Measurements from ENCODE around the gene PHF19. TPM values are rescaled to one million over a fixed set of nuclear protein-coding genes. Genes with fewer than 3 reads are reported as not detected.
A peak's percentile ranks its signal among the peaks of the same experiment; 100 is the strongest.

Gene PHF19
- total RNA-seq, 1 experiment from 2014 or later: 47.0 TPM

DNA sequence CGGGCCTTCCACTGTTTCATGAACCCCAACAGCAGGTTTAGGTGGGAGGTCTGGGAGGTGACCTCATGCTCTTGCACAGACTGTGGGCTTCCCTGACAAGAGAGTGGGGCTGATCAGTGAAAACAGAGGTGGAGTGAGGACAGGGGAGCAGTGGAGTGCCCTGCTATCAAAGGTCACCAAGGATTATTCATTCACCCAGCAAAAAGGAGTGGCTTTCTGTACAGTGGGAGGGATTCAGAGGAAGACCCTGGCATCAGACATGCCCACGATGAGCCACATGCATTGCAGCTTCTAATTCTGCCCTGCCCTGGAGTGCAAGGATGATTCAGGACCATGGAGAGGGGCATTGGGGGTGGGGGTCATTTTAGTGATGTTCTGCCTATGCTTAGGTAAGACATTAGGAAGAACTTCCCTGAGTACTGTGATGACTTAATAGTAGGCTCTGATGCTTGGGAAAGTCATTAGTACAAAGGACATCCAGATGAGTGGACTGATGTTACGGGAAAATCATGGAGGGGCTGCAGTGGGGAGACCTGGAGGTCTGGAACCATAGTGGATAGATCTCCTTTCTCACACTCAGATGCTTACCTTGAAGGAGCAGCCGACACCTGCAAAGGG, 36.8 kb upstream of the PHF19 start:
- no peak for DNase-seq (ENCODE audit: low spot score)

DNA sequence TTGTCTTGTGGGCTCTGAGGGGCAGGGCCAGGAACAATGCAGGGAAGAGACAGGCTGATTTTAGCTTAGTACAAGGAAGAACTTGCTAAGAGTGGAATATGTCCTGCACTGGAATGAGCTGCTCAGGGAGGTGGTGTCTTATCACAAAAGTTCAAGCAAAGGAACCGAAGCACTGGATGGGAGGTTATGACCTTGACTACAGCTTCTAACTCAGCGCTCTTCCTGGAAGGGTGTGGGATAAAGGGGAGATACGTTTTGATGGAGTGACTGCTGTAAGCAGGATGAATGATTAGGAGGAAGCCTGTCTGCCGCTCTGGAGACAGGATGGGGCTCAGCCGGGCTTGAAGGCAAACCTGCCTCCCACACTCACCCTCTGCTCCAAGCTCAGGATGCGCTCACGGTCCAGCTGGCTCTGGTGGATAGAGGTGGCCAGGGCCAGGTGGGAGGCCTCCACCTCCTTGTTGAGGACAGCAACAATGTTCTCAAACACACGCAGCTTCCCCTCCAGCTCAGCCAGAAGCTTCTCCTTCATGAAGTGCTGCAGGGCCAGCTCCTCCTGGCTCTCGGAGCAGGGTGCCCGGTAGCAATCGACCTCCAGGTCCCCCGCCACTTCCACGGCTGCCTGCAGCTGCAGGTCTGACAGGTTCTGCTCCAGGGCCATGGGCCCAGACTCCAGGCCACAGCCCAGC, 36.1 kb upstream of the PHF19 start:
- DNase-seq (ENCODE audit: low spot score): no peak

DNA sequence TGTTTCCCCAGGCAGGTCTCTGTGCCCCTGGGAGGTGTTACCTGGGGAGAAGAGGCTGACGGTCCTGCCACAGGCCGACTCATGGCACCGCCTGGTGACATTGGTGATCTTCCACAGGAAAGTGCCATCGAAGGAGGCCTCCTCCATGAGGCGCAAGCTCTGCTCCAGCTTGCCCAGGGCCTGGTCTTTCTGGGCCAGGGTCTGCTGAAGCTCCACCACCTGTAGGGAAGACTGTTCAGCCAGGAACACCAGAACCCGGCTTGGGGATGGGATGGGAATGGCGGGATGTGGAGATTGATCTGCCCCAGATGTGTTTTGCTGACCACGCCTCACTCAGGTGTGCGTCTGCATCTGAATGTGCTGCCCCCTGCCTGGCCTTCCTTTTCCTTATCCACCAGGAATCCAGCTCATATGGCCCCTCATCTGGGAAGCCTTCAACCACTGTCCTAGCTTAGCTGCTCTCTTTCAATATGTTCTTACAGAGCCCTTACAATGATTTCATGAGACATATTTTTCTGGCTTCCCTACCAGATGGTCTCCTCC, 34.4 kb upstream of the PHF19 start:
- no peak for DNase-seq (ENCODE audit: low spot score)

DNA sequence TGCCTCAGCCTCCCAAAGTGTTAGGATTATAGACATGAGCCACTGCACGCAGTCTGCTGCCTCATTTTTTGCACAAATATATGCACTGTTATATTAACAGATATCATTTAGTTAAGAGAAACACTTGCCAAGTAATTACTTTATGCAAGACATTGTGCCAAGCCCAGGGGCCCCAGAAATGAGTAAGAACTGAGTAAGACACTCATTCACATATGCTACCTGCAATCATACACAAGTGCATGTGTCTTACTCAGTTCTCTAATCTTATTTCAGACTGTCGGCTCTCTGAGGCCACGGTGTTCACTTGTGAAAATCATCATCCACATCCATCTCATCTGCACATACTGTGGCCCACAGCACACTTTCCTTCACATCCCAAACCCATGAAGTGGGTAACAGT, 33.7 kb upstream of the PHF19 start:
- no peak for DNase-seq (ENCODE audit: low spot score)

DNA sequence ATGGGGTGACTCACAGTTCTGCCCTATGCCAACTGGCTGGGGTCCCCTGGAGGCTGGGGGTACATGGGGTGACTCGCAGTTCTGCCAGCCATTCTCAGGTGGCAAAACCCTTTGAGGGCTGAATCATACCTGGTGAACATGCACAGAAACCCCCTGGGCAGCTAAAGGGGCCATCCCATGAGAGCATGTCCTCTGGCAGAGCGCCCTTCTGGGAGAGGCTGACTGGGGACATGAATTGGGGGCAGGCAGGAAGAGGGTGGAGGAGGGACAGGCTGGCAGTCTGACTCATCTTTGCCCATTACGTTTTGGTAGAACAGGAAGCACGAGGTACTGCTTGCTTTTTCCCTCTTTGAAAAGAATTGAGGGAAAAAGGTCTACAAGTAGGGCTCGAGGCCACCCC, 32.9 kb upstream of the PHF19 start:
- DNase-seq (ENCODE audit: low spot score): peak; percentile 89

DNA sequence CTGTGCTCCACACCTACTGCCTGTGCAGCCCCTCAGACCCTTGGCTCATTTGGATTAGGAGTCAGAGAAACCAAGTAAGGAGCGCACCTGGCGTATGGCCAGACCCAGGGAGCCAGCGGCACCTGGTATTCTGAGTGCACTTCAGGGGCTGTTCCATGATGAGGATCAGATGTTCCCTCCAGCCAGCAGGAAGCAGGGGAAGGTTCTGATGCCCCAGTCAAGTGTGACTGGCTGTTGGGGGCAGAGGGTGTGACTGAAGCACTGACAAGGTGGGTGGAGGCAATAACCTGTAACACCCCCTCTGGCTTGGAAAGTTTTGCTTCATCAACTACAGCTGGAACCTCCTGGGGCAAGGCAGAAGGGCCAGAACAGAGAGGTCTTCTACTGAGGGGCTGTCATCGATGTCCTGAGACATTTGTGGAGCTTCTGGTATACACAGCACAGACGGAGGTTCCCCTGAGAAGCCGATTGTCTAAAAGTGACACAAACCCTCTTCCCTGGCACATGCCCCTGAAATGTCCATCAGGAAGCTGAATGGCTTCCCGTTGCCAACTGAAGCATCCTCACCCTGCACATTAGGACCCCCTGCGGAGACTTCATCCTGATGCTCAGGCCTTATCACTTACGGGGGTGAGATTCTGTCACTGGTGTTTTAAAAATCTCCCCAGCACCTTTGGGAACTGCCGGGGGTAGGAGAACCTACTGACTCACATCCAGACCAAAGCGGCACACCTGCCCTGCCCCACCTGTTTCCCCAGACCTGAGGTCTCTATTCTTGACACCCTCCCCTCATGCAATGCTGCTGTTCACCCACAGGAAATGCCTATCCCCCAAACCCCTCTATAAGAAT, 28.6 kb upstream of the PHF19 start:
- DNase-seq (ENCODE audit: low spot score): no peak

DNA sequence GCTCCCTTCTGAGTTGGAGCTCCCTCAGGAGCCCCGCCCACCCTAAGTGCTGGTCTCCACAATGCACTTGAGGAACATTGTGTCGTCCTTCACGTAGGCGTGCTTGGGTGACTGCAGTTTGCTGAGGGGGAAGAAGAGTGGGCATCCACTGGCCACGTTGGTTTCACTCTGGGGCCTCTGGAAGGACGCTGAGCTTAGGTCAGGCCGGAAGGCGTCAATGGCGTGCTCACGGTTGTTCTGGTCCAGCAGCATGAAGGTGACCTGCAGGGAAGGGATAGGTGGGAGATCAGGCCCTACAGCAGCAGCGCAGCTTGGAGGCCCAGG, 28.0 kb upstream of the PHF19 start:
- DNase-seq (ENCODE audit: low spot score): no peak

DNA sequence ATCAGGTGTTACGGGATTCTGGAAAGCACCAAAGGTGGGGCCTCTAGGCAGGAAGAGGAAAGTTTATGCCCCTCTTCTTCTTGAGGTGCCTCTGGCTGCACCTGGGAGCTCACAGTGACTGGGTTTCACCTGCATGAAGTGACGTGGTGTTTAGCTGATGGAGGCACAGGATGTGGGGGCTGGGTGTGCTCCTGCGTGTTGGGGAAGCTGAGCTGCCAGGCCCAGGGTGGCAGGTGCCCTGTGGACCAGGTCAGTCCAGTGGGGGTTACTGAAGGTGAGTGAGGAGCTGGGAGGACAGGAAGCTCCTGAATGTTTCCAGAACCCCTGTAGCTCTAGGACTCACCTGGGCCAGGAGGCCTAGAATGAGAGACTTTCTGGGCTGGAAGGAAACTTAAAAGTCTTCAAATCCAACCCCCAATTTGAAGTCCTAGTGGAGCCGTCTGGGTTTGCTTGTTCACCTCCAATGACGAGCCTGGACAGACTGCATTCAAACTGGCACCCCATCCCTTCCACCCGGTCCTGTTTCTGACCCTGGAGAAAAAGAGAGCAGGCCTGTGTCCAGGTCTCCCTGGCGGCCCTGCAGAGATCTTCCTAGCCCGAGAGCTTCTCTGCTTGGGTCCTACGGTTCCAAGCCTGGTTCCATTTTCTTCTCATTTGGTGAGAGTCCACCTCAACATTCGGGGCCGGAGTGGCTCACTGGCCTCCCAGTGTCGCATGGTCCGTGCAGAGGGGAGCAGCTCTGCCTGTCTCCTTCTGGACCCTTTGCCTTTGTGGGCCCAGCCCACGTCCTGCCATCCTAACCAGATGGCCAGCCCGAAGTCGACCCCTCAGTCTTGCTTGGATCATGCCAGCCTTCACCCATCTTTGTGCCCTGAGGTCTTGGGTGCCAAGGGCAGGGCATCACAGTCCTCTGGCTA, 27.3 kb upstream of the PHF19 start:
- DNase-seq (ENCODE audit: low spot score): no peak

DNA sequence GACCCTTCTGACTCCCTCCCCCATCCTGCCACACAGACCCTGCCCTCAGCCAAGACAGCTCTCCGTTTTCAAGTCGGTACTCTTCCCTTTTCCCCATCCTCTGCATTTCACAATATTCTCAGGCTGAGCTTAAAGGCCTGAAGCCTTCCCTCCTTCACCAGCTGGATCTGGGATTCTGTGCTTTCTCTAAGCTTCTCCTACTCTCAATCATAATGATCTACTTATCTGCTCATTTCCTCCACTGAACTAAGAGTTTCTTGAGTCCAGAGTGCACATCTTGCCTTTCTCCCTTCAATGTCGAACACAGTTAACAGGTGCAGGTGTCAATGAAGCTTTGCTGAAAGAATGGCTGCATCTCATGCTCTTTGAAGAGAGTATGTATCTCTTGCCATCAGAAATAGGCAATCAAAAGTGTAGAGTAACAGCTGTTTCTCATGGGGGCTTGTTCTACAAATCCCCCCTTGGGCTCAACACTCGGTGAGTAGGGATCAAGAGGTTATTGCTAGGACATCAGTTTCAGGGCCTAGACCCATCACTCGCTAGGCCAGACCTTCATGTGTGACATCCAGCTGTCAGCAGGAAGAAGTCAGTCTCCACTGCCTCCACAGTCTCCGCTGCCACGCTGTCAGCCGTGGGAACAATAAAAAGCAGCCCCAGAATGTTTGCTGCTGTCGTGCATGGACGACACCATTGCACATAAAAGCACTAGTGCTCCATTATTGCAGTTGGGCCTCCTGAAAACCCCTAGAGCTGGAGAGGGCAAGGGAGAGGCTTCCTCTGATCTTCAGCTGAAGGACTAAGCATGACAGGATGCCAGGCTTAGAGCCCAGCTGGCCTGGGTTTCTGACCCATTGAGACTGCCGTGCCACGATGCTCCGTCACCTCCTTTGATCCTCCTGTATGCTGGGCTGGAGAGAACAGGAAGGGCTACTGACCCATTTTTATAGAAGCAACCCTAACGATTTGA, 25.9 kb upstream of the PHF19 start:
- no peak for DNase-seq (ENCODE audit: low spot score)

DNA sequence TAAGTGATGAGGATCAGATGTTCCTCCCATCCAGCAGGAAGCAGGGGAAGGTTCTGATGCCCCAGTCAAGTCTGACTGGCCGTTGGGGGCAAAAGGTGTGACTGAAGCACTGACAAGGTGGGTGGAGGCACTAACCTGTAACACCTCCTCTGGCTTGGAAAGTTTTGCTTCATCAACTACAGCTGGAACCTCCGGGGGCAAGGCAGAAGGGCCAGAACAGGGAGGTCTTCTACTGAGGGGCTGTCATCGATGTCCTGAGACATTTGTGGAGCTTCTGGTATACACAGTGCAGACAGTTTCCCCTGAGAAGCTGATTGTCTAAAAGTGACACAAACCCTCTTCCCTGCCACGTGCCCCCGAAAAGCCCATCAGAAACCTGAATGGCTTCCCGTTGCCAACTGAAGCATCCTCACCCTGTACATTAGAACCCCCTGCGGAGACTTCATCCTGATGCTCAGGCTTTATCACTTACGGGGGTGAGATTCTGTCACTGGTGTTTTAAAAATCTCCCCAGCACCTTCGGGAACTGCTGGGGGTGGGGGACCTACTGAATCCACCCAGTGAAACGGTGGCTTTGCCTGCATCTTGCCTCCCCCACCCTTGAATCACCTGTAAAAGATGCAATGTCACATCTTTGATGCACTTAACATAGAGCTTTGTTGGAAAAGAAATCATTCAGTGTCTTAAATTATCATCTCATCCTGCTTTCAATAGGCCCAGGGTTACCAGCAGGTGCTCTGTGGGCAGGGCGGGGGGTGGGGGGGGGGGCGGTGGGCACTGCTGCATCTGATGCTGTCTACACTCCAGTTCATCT, 25.0 kb upstream of the PHF19 start:
- no peak for DNase-seq (ENCODE audit: low spot score)

DNA sequence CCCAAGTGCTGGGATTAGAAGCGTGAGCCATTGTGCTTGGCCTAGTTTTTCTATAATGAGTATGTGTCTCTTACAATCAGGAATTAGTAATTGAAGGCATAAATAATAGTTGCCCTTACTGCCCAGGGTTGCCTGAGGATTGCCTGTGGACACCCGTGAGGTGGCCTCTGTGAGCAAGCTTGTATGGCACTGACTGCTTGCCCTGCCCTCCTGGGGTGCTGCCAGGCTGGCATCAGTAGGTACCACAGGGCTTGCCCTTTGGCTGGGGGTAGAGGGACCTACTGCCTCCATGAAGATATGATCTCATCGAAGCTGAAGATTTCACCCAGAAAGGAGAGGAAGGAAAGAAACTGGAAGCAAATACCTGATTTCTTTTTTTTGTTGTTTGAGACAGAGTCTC, 23.8 kb upstream of the PHF19 start:
- DNase-seq (ENCODE audit: low spot score): no peak

DNA sequence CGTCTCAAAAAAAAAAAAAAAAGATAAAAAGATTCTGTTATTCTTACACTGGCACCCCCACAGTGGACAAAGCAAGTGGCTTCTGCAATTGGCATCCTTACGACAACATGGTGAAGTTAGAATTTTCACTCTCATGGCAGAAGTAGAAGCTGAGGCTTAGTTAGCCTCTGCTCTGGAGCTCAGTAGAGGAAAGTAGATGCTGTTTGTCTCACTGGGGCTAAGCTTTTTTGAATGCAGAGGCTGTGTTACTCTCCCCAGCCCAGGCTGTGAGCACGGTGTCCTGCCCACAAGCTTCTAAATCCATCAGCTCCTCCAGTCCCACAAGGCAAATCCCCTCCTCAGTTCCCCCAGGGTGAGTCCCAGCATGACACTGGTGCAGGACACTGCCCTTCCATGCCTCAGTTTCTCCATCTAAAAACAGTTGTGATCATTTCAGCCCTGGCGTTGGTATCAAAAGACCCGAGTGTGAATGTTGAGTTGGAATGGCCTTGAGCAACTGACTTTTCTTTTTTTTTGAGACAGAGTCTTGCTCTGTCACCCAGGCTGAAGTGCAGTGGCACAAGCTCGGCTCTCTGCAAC, 22.6 kb upstream of the PHF19 start:
- no peak for DNase-seq (ENCODE audit: low spot score)

DNA sequence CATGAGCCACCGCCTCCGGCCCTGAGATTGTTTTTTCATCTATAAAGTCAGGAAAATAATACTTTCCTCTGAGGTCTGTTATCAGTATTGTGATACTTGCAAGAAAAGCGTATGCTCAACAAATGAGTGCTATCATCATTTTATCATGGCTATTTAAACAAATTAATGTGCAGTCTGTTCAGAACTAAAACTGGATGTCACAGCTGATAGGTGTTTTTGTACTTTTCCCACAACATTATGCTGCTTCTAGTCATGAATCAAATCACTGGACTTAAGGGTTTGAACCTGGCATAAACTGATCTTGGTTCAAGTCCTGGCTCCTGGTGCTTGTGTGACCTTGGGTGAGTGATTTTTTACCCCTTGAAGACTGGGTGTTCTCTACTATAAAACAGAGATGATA, 21.4 kb upstream of the PHF19 start:
- DNase-seq (ENCODE audit: low spot score): no peak

DNA sequence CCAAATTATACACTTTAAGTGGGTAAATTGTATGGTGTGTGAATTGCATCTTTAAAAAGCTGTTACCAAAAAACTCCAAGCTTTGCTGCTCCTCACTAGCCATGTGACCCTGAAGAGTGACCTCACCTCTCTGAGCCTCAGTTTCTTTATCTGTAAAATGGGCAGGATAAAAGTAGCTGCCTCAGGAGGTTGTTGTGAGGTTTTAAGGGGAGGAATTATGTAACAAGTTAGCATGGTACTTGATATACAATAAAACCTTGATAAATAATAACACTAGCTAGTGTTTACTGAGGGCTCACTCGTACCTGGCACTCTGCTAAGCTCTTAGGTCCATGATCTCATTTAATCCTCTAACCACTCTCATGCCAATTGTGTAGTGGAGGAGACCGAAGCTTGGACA, 19.0 kb upstream of the PHF19 start:
- no peak for DNase-seq (ENCODE audit: low spot score)

DNA sequence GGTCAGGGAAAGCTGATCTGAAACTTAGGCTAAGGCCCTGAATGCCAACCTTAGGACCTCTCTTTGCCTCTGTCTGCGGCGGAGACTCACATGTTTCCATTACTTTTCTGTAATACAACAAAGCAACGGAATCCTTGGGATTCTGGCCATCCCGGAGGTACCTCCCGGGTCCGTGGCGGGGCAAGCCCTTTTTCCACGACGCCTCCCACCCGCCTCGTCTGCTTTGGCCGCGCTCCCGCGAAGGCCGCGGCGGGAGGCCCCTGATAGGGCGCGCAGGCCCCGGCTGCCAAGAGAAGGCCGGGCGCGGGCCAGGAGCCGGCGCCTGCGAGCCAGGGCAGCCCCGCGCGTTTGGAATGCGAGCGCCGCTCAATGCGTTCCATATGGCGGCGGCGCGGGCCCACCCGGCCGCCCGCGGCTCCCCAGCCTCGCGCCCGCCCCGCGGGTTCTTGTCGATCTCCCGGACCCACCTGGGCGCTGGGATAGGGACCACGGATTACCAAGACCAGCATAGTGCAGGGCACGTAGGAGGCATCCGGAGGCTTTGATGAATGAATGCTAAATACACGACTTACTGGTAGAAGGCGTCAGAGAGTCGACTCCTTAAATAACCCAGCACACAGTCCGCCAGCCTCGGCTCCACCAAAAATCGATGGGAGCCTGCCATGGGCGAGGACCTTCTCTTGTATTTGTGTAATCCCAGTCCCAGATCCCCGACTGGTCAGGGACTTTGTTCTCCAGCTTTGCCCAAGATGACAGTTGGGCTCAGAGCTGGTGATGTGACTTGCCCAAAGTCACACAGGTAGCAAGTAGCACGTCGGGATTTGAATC, 17.5 kb upstream of the PHF19 start:
- no peak for DNase-seq (ENCODE audit: low spot score)

DNA sequence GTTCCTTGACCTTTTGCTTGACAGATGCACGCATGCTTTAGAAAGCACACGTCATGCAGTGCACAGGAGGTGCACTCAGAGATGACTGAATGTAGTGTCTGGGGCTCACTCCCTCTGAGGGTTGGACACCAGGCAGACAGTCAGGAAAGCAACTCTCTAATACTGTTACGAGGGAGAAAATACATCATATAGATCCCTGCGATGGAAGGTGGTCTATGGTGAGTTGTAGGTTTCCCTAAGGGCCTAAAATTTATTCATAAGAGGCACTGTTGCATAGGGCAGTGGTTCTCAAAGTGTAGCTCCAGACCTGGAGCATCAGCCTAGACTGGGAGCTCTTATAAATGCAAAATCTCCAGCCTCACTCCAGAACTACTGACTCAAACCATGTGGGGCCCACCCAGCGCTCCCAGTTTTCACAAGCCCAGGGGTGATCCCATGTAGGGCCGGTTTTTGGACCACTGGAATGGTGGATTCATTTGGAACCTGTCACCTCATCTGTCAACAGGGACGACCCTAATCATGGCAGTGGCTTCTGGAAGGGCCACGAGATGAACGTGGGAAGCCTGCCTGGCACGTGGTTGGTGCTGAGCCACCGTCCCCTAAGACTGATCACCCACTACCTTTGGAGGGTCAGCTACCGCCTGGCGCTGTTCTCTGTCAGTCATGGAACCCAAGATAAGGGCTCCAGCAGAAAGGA, 16.8 kb upstream of the PHF19 start:
- DNase-seq (ENCODE audit: low spot score): no peak

DNA sequence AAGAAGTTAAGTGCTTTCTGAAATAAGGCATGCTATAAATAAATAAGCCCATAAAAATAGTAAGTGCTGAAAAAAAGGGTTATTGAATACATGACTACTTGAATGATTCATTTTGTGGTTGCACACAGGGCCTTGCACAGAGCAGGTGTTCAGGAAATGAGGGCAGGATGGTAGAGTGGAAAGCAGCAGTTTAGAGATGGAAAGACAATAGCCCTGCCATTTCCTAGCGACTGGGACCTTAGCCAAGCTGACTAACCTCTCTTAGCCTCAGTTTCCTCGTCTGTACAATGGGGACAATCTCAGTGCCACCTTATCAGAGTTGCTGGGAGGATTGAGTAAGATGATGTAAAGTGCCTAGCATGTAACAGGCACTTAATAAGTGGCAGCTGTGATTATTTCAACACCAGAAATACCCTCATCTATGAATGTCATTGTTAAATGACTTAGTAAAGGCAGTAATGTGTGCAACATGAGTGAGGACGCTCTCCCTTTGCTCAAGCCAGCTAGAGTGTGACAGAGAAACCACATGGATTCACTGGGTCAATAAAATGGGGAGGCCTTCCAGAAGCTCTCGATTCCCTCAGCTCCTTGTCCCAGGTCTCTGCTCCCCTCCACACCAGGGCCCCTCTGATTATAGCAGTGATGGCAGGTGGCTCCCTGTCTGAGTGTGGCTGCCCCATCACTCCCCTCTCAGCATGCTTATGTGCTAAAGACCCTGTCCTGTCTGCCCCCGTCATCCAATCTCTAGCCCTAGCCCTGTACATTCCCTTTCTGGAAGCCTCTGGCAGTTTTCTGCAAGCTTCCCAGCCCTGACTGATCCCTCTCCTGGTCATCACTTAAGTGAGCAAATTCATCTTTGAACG, 16.0 kb upstream of the PHF19 start:
- peak; percentile 95 for DNase-seq (ENCODE audit: low spot score)
